Prostate gland (tissue), 2 donors: ENCODE data around the gene IDH3B.

Source experiments
- POLR2A ChIP-seq: fragments of 450-650 bp; IDR thresholded peaks from one replicate; pipeline ENCODE4 v1.6.1; 2016; ENCODE audit warnings: antibody characterized with exemption, mild to moderate bottlenecking
- POLR2AphosphoS5 ChIP-seq: sonication (generic); formaldehyde crosslinking; IDR thresholded peaks from one replicate; pipeline ENCODE4 v1.6.1; 2017; ENCODE audit warnings: antibody characterized with exemption
- TF ChIP-seq, protein P1 (sequence below), 4 experiments: fragments of 200-600 bp in 2 of 4; fragments of 450-650 bp in 2 of 4; sonication (generic) in 2 of 4; IDR thresholded peaks; 1 replicate in 3 of 4; 2 replicates in 1 of 4; pipeline ENCODE4 v1.5.1; 2016 to 2019; ENCODE audit warnings: antibody characterized with exemption in 4 of 4, mild to moderate bottlenecking in 2 of 4, moderate library complexity in 2 of 4

DNA sequence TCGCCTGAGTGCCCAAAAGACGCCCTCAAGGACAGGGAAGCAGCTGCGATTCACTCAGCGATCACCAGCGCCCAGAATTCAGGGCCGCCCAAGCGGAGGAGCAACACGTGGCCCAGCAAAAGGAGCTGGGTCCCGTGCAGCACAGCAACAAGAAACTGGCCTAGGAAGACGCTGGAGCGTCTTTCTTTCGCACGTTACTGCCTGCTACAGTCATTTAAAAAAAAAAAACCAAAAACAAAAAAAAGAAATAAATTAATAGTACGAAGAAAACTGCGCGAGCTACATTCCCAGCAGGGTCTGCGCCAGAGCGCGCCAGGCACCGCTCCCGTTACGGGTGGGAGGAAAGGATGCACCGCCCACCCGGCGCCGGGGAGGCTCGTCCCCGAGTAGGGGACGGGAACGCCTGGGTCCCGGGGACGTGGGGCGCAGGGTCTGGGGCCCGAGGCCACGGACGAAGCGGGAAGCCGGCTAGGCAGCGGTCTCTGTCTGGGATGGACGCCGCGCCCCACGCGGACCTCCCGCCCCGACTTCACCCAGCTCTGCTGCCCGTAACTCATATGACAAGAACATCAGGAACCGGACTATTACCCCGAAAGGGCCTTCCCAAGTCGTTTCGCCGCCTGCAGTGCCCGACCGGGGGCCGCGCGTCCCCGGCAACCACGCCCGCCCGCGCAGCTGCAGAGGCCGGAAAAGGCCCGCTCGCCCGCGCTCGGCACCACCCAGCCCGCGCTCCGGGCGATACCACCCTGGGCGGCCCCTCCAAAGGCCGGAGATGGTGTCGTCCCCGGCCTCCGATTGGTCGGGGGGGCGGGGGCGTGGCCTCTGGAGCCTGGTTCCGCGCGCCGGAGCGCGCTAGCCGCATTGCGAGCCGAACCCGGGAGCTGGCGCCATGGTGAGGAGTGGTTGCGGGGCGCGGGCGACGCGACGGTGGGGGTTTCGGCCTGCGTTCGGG is 12.0 kb downstream of the IDH3B start, which contains the start of gene NOP56:
- TF ChIP-seq POLR2A = peak; percentile 63
- TF ChIP-seq, protein P1, sequence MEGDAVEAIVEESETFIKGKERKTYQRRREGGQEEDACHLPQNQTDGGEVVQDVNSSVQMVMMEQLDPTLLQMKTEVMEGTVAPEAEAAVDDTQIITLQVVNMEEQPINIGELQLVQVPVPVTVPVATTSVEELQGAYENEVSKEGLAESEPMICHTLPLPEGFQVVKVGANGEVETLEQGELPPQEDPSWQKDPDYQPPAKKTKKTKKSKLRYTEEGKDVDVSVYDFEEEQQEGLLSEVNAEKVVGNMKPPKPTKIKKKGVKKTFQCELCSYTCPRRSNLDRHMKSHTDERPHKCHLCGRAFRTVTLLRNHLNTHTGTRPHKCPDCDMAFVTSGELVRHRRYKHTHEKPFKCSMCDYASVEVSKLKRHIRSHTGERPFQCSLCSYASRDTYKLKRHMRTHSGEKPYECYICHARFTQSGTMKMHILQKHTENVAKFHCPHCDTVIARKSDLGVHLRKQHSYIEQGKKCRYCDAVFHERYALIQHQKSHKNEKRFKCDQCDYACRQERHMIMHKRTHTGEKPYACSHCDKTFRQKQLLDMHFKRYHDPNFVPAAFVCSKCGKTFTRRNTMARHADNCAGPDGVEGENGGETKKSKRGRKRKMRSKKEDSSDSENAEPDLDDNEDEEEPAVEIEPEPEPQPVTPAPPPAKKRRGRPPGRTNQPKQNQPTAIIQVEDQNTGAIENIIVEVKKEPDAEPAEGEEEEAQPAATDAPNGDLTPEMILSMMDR (IDR thresholded peaks at IDR 0.05) = peak in 2 of 4 experiments; percentile 2 to 21
- peak; percentile 73 for TF ChIP-seq POLR2AphosphoS5
